Liver (tissue), 9 donors: ENCODE results near the gene DHRS12. TPM values are rescaled to one million over a fixed set of nuclear protein-coding genes. Genes with fewer than 3 reads are reported as not detected.

Source experiments
- DNase-seq: peaks from one replicate; pipeline ENCODE4 v3.0.0-alpha.2; 2017; ENCODE audit warnings: low spot score
- H3K27ac ChIP-seq, 2 donors: one replicate each; pipeline ENCODE4 v1.7.0; 2013; ENCODE audit warnings: inconsistent platforms in 2 of 2, low read length in 2 of 2, control low read depth in 1 of 2, low read depth in 1 of 2, mild to moderate bottlenecking in 1 of 2
- H3K27me3 ChIP-seq, 4 donors: one replicate each; pipeline versions ENCODE4 v1.6.1 to v1.7.0; 2013; ENCODE audit warnings: low read length in 3 of 4, inconsistent platforms in 1 of 4, mild to moderate bottlenecking in 1 of 4, moderate library complexity in 1 of 4; ENCODE audit not compliant: control insufficient read depth in 4 of 4, insufficient read depth in 4 of 4
- H3K36me3 ChIP-seq, 4 donors: one replicate each; pipeline versions ENCODE4 v1.6.1 to v1.7.0; 2013; ENCODE audit warnings: low read length in 3 of 4, mild to moderate bottlenecking in 3 of 4, low read depth in 1 of 4, moderate library complexity in 1 of 4; ENCODE audit not compliant: control insufficient read depth in 4 of 4, insufficient read depth in 3 of 4
- H3K4me1 ChIP-seq, 4 donors: one replicate each; pipeline versions ENCODE4 v1.6.1 to v1.7.0; 2013; ENCODE audit warnings: low read length in 3 of 4, mild to moderate bottlenecking in 3 of 4, moderate library complexity in 1 of 4; ENCODE audit not compliant: control insufficient read depth in 4 of 4, insufficient read depth in 4 of 4
- H3K4me3 ChIP-seq, 3 donors: one replicate each; pipeline versions ENCODE4 v1.6.1 to v1.7.0; 2013; ENCODE audit warnings: low read length in 3 of 3, control low read depth in 1 of 3, low read depth in 1 of 3, mild to moderate bottlenecking in 1 of 3
- H3K9ac ChIP-seq, 2 donors: one replicate each; pipeline ENCODE4 v1.7.0; 2013; ENCODE audit warnings: low read length in 2 of 2, mild to moderate bottlenecking in 2 of 2, moderate library complexity in 2 of 2, control low read depth in 1 of 2, low read depth in 1 of 2
- H3K9me3 ChIP-seq, 4 donors: one replicate each; pipeline versions ENCODE4 v1.6.1 to v1.7.0; 2013; ENCODE audit warnings: low read length in 3 of 4; ENCODE audit not compliant: control insufficient read depth in 4 of 4
- CTCF ChIP-seq: fragments of 150-350 bp; IDR thresholded peaks from 2 replicates; pipeline ENCODE4 v1.5.1; 2017; ENCODE audit warnings: improper control_type of control experiment, low read depth, low read length; ENCODE audit not compliant: missing input control
- EGR1 ChIP-seq, 2 donors: IDR thresholded peaks; 2 replicates each; pipeline ENCODE4 v1.6.1; 2016 to 2018; ENCODE audit warnings: antibody characterized with exemption in 2 of 2, low read depth in 2 of 2
- FOXA2 ChIP-seq: IDR thresholded peaks from 2 replicates; pipeline ENCODE4 v1.6.1; 2016; ENCODE audit warnings: antibody characterized with exemption
- GABPA ChIP-seq, 2 donors: IDR thresholded peaks in 1 of 2; conservative IDR thresholded peaks in 1 of 2; 2 replicates each; pipeline ENCODE4 v1.6.1; 2016; ENCODE audit warnings: antibody characterized with exemption in 2 of 2, mild to moderate bottlenecking in 1 of 2, moderate library complexity in 1 of 2
- HNF4A ChIP-seq, 2 donors: conservative IDR thresholded peaks; 2 replicates each; pipeline ENCODE4 v1.6.1; 2016; ENCODE audit warnings: antibody characterized with exemption in 2 of 2, mild to moderate bottlenecking in 2 of 2
- HNF4G ChIP-seq: IDR thresholded peaks from 2 replicates; pipeline ENCODE4 v1.6.1; 2016; ENCODE audit warnings: antibody characterized with exemption
- JUND ChIP-seq, 2 donors: IDR thresholded peaks; 2 replicates each; pipeline ENCODE4 v1.6.1; 2016; ENCODE audit warnings: antibody characterized with exemption in 2 of 2
- MAX ChIP-seq: IDR thresholded peaks from 2 replicates; pipeline ENCODE4 v1.6.1; 2016; ENCODE audit warnings: antibody characterized with exemption
- RAD21 ChIP-seq, 2 donors: IDR thresholded peaks; 2 replicates each; pipeline ENCODE4 v1.6.1; 2016; ENCODE audit warnings: antibody characterized with exemption in 2 of 2, mild to moderate bottlenecking in 2 of 2
- REST ChIP-seq: IDR thresholded peaks from 2 replicates; pipeline ENCODE4 v1.6.1; 2016; ENCODE audit warnings: antibody characterized with exemption, mild to moderate bottlenecking
- SP1 ChIP-seq: IDR thresholded peaks from 2 replicates; pipeline ENCODE4 v1.6.1; 2018; ENCODE audit warnings: antibody characterized with exemption, mild to moderate bottlenecking
- TAF1 ChIP-seq: conservative IDR thresholded peaks from 2 replicates; pipeline ENCODE4 v1.6.1; 2016; ENCODE audit warnings: antibody characterized with exemption, mild to moderate bottlenecking
- YY1 ChIP-seq: IDR thresholded peaks from 2 replicates; pipeline ENCODE4 v1.6.1; 2016; ENCODE audit warnings: antibody characterized with exemption, mild to moderate bottlenecking
- ZBTB33 ChIP-seq: IDR thresholded peaks from 2 replicates; pipeline ENCODE4 v1.6.1; 2016; ENCODE audit warnings: antibody characterized with exemption
- WGBS: extraction: QIAGEN DNeasy Blood & Tissue Kit; methylation state at CpG from one replicate; pipeline ENCODE4 v1.1.7; 2013; 5-methylcytosine and 5-hydroxymethylcytosine counted together
- polyA plus RNA-seq, 2 donors: library from polyadenylated mRNA; stranded (reverse) in 1 of 2; unstranded in 1 of 2; fragments of 200-250 nt in 1 of 2; fragments of >200 nt in 1 of 2; fragmentation: Nextera tagmentation in 1 of 2; extraction: Ambion mirVana in 1 of 2; gene quantifications; one replicate each; pipeline versions ENCODE4 v1.2.1 to v1.2.3, GENCODE V29; 2013 to 2015
- total RNA-seq, 2 donors: library from RNA; depleted of rRNA; stranded (reverse); fragments of >200 nt; gene quantifications; one replicate each; pipeline ENCODE4 v1.2.3, GENCODE V29; 2014
- donor health status: healthy.
- donor health status: healthy.
- donor health status: healthy.
- donor health status: healthy.
- donor health status: healthy.

Gene DHRS12
- total and polyA plus RNA-seq, 4 donors, result 6.5 to 15.5 (median 9.3) TPM

GRCh38 chr13:51807041-51807440 lies 3.1 kb upstream of the DHRS12 start:
- no peak overlapping the region for H3K9ac ChIP-seq
- DNase-seq, result no peak
- no peaks in the 10 kb centered on the region for H3K36me3 ChIP-seq
- no peak overlapping the region for H3K27ac ChIP-seq
- H3K27me3 ChIP-seq, result no peaks in the 10 kb centered on the region
- peaks cover 4 to 24% (median 13%) of the 10 kb centered on the region in 4 donors for H3K4me1 ChIP-seq
- H3K9me3 ChIP-seq, result no peaks in the 10 kb centered on the region
- WGBS, result 87% methylated on average over 5 of the region's 5 CpGs
- TF ChIP-seq EGR1 (IDR thresholded peaks at IDR 0.05; ENCODE audit: low read depth in 2 of 2) (no peak), MAX (no peak), YY1 (no peak), HNF4G (no peak), GABPA (IDR thresholded peaks at IDR 0.05 in 1 of 2, conservative IDR thresholded peaks at IDR 0.05 in 1 of 2) (no peak), SP1 (no peak), CTCF (no peak)
- no peak overlapping the region for H3K4me3 ChIP-seq

- 63% methylated on average over 2 of the region's 2 CpGs for WGBS
- Histone ChIP-seq H3K9ac (no peak overlapping the region), H3K36me3 (no peaks in the 10 kb centered on the region), H3K4me3 (no peak overlapping the region), H3K9me3 (no peaks in the 10 kb centered on the region), H3K27ac (no peak overlapping the region), H3K27me3 (no peaks in the 10 kb centered on the region), H3K4me1 (peaks cover 4 to 29% (median 16%) of the 10 kb centered on the region in 4 donors)
- no peak for DNase-seq
- TF ChIP-seq CTCF (no peak), JUND (IDR thresholded peaks at IDR 0.05) (no peak), RAD21 (IDR thresholded peaks at IDR 0.05) (no peak), HNF4G (no peak), GABPA (IDR thresholded peaks at IDR 0.05 in 1 of 2, conservative IDR thresholded peaks at IDR 0.05 in 1 of 2) (no peak), FOXA2 (no peak), YY1 (no peak)
Measured at GRCh38 chr13:51806566-51806965, 2.6 kb upstream of the DHRS12 start.

- WGBS, result 94% methylated on average over 2 of the region's 2 CpGs
- no peak for DNase-seq
- H3K9ac ChIP-seq, result no peak overlapping the region
- H3K9me3 ChIP-seq, result no peaks in the 10 kb centered on the region
- no peaks in the 10 kb centered on the region for H3K36me3 ChIP-seq
- H3K27me3 ChIP-seq, result no peaks in the 10 kb centered on the region
- H3K4me1 ChIP-seq, result peaks cover 4 to 32% (median 19%) of the 10 kb centered on the region in 4 donors
- H3K4me3 ChIP-seq, result no peak overlapping the region
- no peak overlapping the region for H3K27ac ChIP-seq
- TF ChIP-seq GABPA (IDR thresholded peaks at IDR 0.05 in 1 of 2, conservative IDR thresholded peaks at IDR 0.05 in 1 of 2) (no peak), MAX (no peak), HNF4G (no peak), TAF1 (no peak), SP1 (no peak), HNF4A (conservative IDR thresholded peaks at IDR 0.05) (no peak), RAD21 (IDR thresholded peaks at IDR 0.05) (no peak), YY1 (no peak), CTCF (no peak), ZBTB33 (no peak), REST (no peak)
Measured at GRCh38 chr13:51805925-51806324, 2.0 kb upstream of the DHRS12 start.
